Measurements from ENCODE around the gene OR2A14. TPM values are rescaled to one million over a fixed set of nuclear protein-coding genes. Genes with fewer than 3 reads are reported as not detected.

The OR2A14 gene, protein sequence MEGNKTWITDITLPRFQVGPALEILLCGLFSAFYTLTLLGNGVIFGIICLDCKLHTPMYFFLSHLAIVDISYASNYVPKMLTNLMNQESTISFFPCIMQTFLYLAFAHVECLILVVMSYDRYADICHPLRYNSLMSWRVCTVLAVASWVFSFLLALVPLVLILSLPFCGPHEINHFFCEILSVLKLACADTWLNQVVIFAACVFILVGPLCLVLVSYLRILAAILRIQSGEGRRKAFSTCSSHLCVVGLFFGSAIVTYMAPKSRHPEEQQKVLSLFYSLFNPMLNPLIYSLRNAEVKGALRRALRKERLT
- not detected in 2 replicates for total RNA-seq
- long read RNA-seq, result 0 reads

GRCh38 chr7:144122876-144123275, at the start of gene OR2A14:
Gene OR2A14, plus strand, starts transcription at chr7:144123176. Its CDS starts 5,937 bp downstream, at chr7:144129113.
- H3K36me3 Mint-ChIP-seq (ENCODE audit: insufficient read depth), result no peaks in the 10 kb centered on the region
- H3K4me1 Mint-ChIP-seq (ENCODE audit: low read depth), result no peaks in the 10 kb centered on the region
- no peaks in the 10 kb centered on the region for H3K27me3 Mint-ChIP-seq
- TF ChIP-seq, protein P1, sequence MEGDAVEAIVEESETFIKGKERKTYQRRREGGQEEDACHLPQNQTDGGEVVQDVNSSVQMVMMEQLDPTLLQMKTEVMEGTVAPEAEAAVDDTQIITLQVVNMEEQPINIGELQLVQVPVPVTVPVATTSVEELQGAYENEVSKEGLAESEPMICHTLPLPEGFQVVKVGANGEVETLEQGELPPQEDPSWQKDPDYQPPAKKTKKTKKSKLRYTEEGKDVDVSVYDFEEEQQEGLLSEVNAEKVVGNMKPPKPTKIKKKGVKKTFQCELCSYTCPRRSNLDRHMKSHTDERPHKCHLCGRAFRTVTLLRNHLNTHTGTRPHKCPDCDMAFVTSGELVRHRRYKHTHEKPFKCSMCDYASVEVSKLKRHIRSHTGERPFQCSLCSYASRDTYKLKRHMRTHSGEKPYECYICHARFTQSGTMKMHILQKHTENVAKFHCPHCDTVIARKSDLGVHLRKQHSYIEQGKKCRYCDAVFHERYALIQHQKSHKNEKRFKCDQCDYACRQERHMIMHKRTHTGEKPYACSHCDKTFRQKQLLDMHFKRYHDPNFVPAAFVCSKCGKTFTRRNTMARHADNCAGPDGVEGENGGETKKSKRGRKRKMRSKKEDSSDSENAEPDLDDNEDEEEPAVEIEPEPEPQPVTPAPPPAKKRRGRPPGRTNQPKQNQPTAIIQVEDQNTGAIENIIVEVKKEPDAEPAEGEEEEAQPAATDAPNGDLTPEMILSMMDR (IDR thresholded peaks at IDR 0.05; ENCODE audit: unreplicated experiment), result no peak
- peaks cover 2% of the 10 kb centered on the region for H3K9me3 Mint-ChIP-seq (ENCODE audit: low read depth)
- H3K4me3 Mint-ChIP-seq (ENCODE audit: low read depth), result no peak within 1 kb of the TSS
- no peak within 1 kb of the TSS for H3K27ac Mint-ChIP-seq
- DNase-seq (ENCODE audit: low spot score, unreplicated experiment), result no peak

GRCh38 chr7:144074374-144074773, 48.6 kb upstream of the OR2A14 start:
- H3K27me3 Mint-ChIP-seq, result peaks cover 5% of the 10 kb centered on the region
- no peak for DNase-seq (ENCODE audit: low spot score, unreplicated experiment)
- TF ChIP-seq, protein P1 (IDR thresholded peaks at IDR 0.05; ENCODE audit: unreplicated experiment), result no peak
- no peaks in the 10 kb centered on the region for H3K9me3 Mint-ChIP-seq (ENCODE audit: low read depth)
- no peak overlapping the region for H3K4me3 Mint-ChIP-seq (ENCODE audit: low read depth)
- no peaks in the 10 kb centered on the region for H3K36me3 Mint-ChIP-seq (ENCODE audit: insufficient read depth)
- H3K4me1 Mint-ChIP-seq (ENCODE audit: low read depth), result no peaks in the 10 kb centered on the region
- H3K27ac Mint-ChIP-seq, result no peak overlapping the region

- H3K4me3 Mint-ChIP-seq (ENCODE audit: low read depth), result no peak within 1 kb of the TSS
- no peaks in the 10 kb centered on the region for H3K27me3 Mint-ChIP-seq
- H3K36me3 Mint-ChIP-seq (ENCODE audit: insufficient read depth), result no peaks in the 10 kb centered on the region
- no peak for DNase-seq (ENCODE audit: low spot score, unreplicated experiment)
- peaks cover 3% of the 10 kb centered on the region for H3K9me3 Mint-ChIP-seq (ENCODE audit: low read depth)
- H3K27ac Mint-ChIP-seq, result no peak within 1 kb of the TSS
- no peaks in the 10 kb centered on the region for H3K4me1 Mint-ChIP-seq (ENCODE audit: low read depth)
- TF ChIP-seq, protein P1 (IDR thresholded peaks at IDR 0.05; ENCODE audit: unreplicated experiment), result no peak
These were observed 37.0 kb upstream of the OR2A14 start, which contains the start of gene OR2A12 for GRCh38 chr7:144085978-144086377. Gene OR2A12, plus strand, starts transcription at chr7:144086278. Its CDS starts 8,830 bp downstream, at chr7:144095108.

DNA sequence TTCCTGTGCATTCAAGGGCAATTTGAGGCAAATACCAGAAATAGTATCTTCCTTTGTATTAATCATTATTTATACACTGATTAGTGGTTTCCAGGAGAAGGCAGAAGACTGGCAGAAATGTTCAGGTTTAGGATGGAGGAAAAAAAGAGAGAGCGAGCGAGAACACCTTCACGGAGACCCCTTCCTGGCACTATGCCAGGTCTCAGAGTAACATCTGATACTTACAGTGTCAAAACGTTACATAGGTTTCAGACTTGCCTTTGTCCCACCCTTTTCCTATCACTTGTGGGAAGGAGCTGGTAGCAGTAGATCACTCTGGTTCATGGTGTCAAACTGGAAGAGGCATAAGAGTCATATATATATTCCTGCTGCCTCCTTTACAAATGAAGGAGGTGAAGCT, 36.2 kb upstream of the OR2A14 start:
- Mint-ChIP-seq H3K27ac (no peak overlapping the region), H3K36me3 (ENCODE audit: insufficient read depth) (no peaks in the 10 kb centered on the region), H3K27me3 (no peaks in the 10 kb centered on the region), H3K4me3 (ENCODE audit: low read depth) (no peak overlapping the region), H3K4me1 (ENCODE audit: low read depth) (no peaks in the 10 kb centered on the region), H3K9me3 (ENCODE audit: low read depth) (peaks cover 7% of the 10 kb centered on the region)
- TF ChIP-seq, protein P1 (IDR thresholded peaks at IDR 0.05; ENCODE audit: unreplicated experiment), result no peak
- DNase-seq (ENCODE audit: low spot score, unreplicated experiment), result no peak

DNA sequence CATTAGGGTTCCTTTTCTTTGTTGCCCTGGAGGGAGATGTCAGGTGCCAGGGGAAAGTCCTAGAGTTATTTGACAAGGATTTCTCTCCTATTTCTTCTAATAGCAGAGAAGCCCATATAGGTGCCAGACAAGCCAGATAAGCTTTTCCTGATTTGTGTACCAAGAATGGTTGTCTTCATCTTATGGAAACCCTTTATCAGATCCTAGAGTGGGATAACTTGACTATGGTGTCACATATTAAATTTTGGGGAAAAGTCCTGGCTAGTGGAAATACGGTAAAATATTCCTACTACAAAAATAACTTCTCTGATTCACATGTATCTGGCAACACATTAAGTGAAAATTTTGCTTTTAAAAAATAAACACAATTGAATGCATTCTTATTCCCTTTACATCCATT, 35.7 kb upstream of the OR2A14 start:
- Mint-ChIP-seq H3K27ac (no peak overlapping the region), H3K4me1 (ENCODE audit: low read depth) (no peaks in the 10 kb centered on the region), H3K27me3 (no peaks in the 10 kb centered on the region), H3K4me3 (ENCODE audit: low read depth) (no peak overlapping the region), H3K9me3 (ENCODE audit: low read depth) (peaks cover 7% of the 10 kb centered on the region), H3K36me3 (ENCODE audit: insufficient read depth) (no peaks in the 10 kb centered on the region)
- no peak for DNase-seq (ENCODE audit: low spot score, unreplicated experiment)
- TF ChIP-seq, protein P1 (IDR thresholded peaks at IDR 0.05; ENCODE audit: unreplicated experiment), result no peak

Data from progenitor cell of endocrine pancreas (in vitro differentiated cells).